Keratinocyte (primary cell): ENCODE data around the gene TRAPPC6A.

Experiments used
- CTCF ChIP-seq, 3 experiments: IDR thresholded peaks in 1 of 3; conservative IDR thresholded peaks in 1 of 3; optimal IDR thresholded peaks in 1 of 3; 2 replicates in 2 of 3; 3 replicates in 1 of 3; pipeline versions ENCODE3 to v1.5.1; 2011; ENCODE audit warnings: low read length in 3 of 3, mild to moderate bottlenecking in 3 of 3, moderate library complexity in 2 of 3, control low read depth in 1 of 3, inconsistent platforms in 1 of 3; ENCODE audit not compliant: insufficient read depth in 2 of 3; ENCODE audit errors: extremely low read depth in 1 of 3
- EZH2 ChIP-seq: IDR thresholded peaks from one replicate; pipeline ENCODE4 v1.6.1; 2012; ENCODE audit warnings: inconsistent platforms, mild to moderate bottlenecking, low read length, moderate library complexity

GRCh38 chr19:45202637-45203036 is 24.6 kb upstream of the TRAPPC6A start:
- TF ChIP-seq CTCF (optimal IDR thresholded peaks at IDR 0.05 in 1 of 3, IDR thresholded peaks at IDR 0.05 in 1 of 3, conservative IDR thresholded peaks at IDR 0.05 in 1 of 3; ENCODE audit: extremely low read depth in 1 of 3, insufficient read depth in 2 of 3, low read length in 3 of 3), result no peak
- TF ChIP-seq EZH2, result no peak
